H1 (cell line): Measurements from ENCODE around the gene DTWD2. TPM values are rescaled to one million over a fixed set of nuclear protein-coding genes. Genes with fewer than 3 reads are reported as not detected.

Experiments
- CTCF ChIA-PET: fragments of 300-600 bp; sonication (Branson Sonifier 250); formaldehyde crosslinking; loops from one replicate; lab custom pipeline; 2021; ENCODE audit not compliant: partially characterized antibody; lab: Charles Lee
- POLR2A ChIA-PET: fragments of 300-600 bp; sonication (Branson Sonifier 250); formaldehyde crosslinking; loops from one replicate; lab custom pipeline; 2021; ENCODE audit warnings: inconsistent platforms; ENCODE audit not compliant: partially characterized antibody; lab: Charles Lee
- DNase-seq, 2 experiments: peaks; one replicate each; pipeline versions ENCODE4 v3.0.0 to v3.0.0-alpha.2; 2010 to 2022; ENCODE audit warnings: low spot score in 2 of 2, low read depth in 1 of 2, mixed read lengths in 1 of 2
- FAIRE-seq: peaks from 2 replicates; lab custom pipeline; 2011; peaks lifted over from hg19 to GRCh38; lab: Jason Lieb, UNC
- H2AFZ ChIP-seq: 2 replicates; pipeline ENCODE4 v1.8.1; 2012; ENCODE audit warnings: low read length, inconsistent platforms
- H2AK5ac ChIP-seq: 2 replicates; pipeline ENCODE4 v1.6.1; 2013; ENCODE audit warnings: low read depth, low read length
- H2BK120ac ChIP-seq: replicated peaks from 2 replicates; pipeline ENCODE3; 2013; ENCODE audit warnings: low read depth, low read length, inconsistent platforms
- H2BK12ac ChIP-seq: 2 replicates; pipeline ENCODE4 v1.6.1; 2013; ENCODE audit warnings: low read depth, low read length
- H2BK15ac ChIP-seq: 2 replicates; pipeline ENCODE4 v1.6.1; 2013; ENCODE audit warnings: low read length
- H2BK20ac ChIP-seq: 2 replicates; pipeline ENCODE4 v1.6.1; 2013; ENCODE audit warnings: low read length
- H2BK5ac ChIP-seq: 2 replicates; pipeline ENCODE4 v1.6.1; 2013; ENCODE audit warnings: low read depth, low read length
- H3K14ac ChIP-seq: 2 replicates; pipeline ENCODE4 v1.6.1; 2013; ENCODE audit warnings: inconsistent platforms; ENCODE audit not compliant: insufficient read length
- H3K18ac ChIP-seq: 2 replicates; pipeline ENCODE4 v1.6.1; 2013; ENCODE audit warnings: low read length; ENCODE audit errors: extremely low read depth
- H3K23ac ChIP-seq: 2 replicates; pipeline ENCODE4 v1.6.1; 2013; ENCODE audit warnings: inconsistent platforms; ENCODE audit not compliant: insufficient read length
- H3K23me2 ChIP-seq: 2 replicates; pipeline ENCODE4 v1.6.1; 2013; ENCODE audit warnings: low read depth, low read length
- H3K27ac ChIP-seq: 2 replicates; pipeline ENCODE4 v1.6.1; 2011; ENCODE audit warnings: low read depth, low read length, inconsistent platforms
- H3K27me3 ChIP-seq, 4 experiments: replicated peaks in 1 of 4; 1 replicate in 1 of 4; 2 replicates in 3 of 4; pipeline versions ENCODE4 v1.6.1 to v1.8.1; 2011 to 2013; ENCODE audit warnings: low read length in 3 of 4, mild to moderate bottlenecking in 3 of 4, inconsistent platforms in 2 of 4, mixed read lengths in 2 of 4, moderate library complexity in 1 of 4; ENCODE audit not compliant: control insufficient read depth in 3 of 4, insufficient read depth in 3 of 4; ENCODE audit errors: extremely low read depth in 1 of 4
- H3K36me3 ChIP-seq, 4 experiments: 2 replicates each; pipeline versions ENCODE4 v1.6.1 to v1.8.1; 2011 to 2013; ENCODE audit warnings: mild to moderate bottlenecking in 4 of 4, low read length in 3 of 4, moderate library complexity in 2 of 4, control low read depth in 1 of 4, inconsistent platforms in 1 of 4; ENCODE audit not compliant: insufficient read depth in 4 of 4, control insufficient read depth in 2 of 4
- H3K4ac ChIP-seq: replicated peaks from 2 replicates; pipeline ENCODE3; 2013; ENCODE audit warnings: low read length, low read depth, mixed read lengths, inconsistent platforms; ENCODE audit not compliant: insufficient read length
- H3K4me1 ChIP-seq, 4 experiments: replicated peaks in 1 of 4; 1 replicate in 1 of 4; 2 replicates in 3 of 4; pipeline versions ENCODE4 v1.6.1 to v1.8.1; 2011 to 2013; ENCODE audit warnings: low read length in 3 of 4, inconsistent platforms in 2 of 4, mixed read lengths in 1 of 4; ENCODE audit not compliant: insufficient read depth in 4 of 4, control insufficient read depth in 3 of 4
- H3K4me2 ChIP-seq, 2 experiments: 2 replicates each; pipeline versions ENCODE4 v1.6.1 to v1.8.1; 2011 to 2013; ENCODE audit warnings: low read depth in 2 of 2, low read length in 2 of 2, control low read depth in 1 of 2, inconsistent platforms in 1 of 2, mild to moderate bottlenecking in 1 of 2; ENCODE audit not compliant: insufficient read depth in 1 of 2
- H3K4me3 ChIP-seq, 4 experiments: fragments of 200-600, 300-600 bp in 1 of 4; sonication (generic), shearing (Covaris generic), sonication (Bioruptor Twin) in 1 of 4; 2 replicates each; pipeline versions ENCODE4 v1.5.1 to v1.8.1; 2011 to 2016; ENCODE audit warnings: low read length in 4 of 4, low read depth in 3 of 4, control low read depth in 2 of 4, inconsistent platforms in 2 of 4, mild to moderate bottlenecking in 2 of 4, mixed read lengths in 1 of 4, moderate library complexity in 1 of 4; ENCODE audit not compliant: insufficient read depth in 2 of 4; ENCODE audit errors: extremely low read depth in 1 of 4
- H3K56ac ChIP-seq: replicated peaks from 2 replicates; pipeline ENCODE3; 2013; ENCODE audit warnings: low read depth, mild to moderate bottlenecking, mixed read lengths, low read length, inconsistent platforms; ENCODE audit not compliant: insufficient read length
- H3K79me1 ChIP-seq: 2 replicates; pipeline ENCODE4 v1.6.1; 2013; ENCODE audit warnings: low read depth, low read length, control low read depth
- H3K79me2 ChIP-seq, 2 experiments: 2 replicates each; pipeline versions ENCODE4 v1.6.1 to v1.8.1; 2012 to 2013; ENCODE audit warnings: low read length in 2 of 2, mild to moderate bottlenecking in 2 of 2, inconsistent platforms in 1 of 2; ENCODE audit not compliant: insufficient read depth in 2 of 2, control insufficient read depth in 1 of 2
- H3K9ac ChIP-seq, 4 experiments: replicated peaks in 1 of 4; 1 replicate in 1 of 4; 2 replicates in 3 of 4; pipeline versions ENCODE4 v1.6.1 to v1.8.1; 2011 to 2013; ENCODE audit warnings: low read depth in 3 of 4, low read length in 3 of 4, control low read depth in 2 of 4, mild to moderate bottlenecking in 2 of 4, moderate library complexity in 2 of 4, inconsistent platforms in 1 of 4; ENCODE audit errors: extremely low read depth in 1 of 4
- H3K9me3 ChIP-seq, 2 experiments: 2 replicates each; pipeline versions ENCODE4 v1.6.1 to v1.8.1; 2012 to 2013; ENCODE audit warnings: mild to moderate bottlenecking in 2 of 2, moderate library complexity in 2 of 2, control low read depth in 1 of 2, inconsistent platforms in 1 of 2, low read depth in 1 of 2, low read length in 1 of 2, mixed read lengths in 1 of 2; ENCODE audit not compliant: insufficient read depth in 2 of 2
- H4K20me1 ChIP-seq, 2 experiments: replicated peaks in 1 of 2; 2 replicates each; pipeline versions ENCODE3 to v1.8.1; 2011 to 2013; ENCODE audit warnings: inconsistent platforms in 2 of 2, low read length in 2 of 2, mild to moderate bottlenecking in 1 of 2; ENCODE audit not compliant: insufficient read depth in 2 of 2, control insufficient read depth in 1 of 2
- H4K5ac ChIP-seq: 2 replicates; pipeline ENCODE4 v1.6.1; 2013; ENCODE audit warnings: low read length, low read depth, mixed read lengths, inconsistent platforms; ENCODE audit not compliant: insufficient read length
- H4K8ac ChIP-seq: 2 replicates; pipeline ENCODE4 v1.8.0; 2013; ENCODE audit warnings: mild to moderate bottlenecking, moderate library complexity, low read length, inconsistent platforms; ENCODE audit not compliant: insufficient read depth; ENCODE audit errors: extremely low read depth
- H4K91ac ChIP-seq: replicated peaks from 2 replicates; pipeline ENCODE3; 2013; ENCODE audit warnings: low read length, mixed read lengths, inconsistent platforms; ENCODE audit not compliant: insufficient read length
- ATF2 ChIP-seq: IDR thresholded peaks from 2 replicates; pipeline ENCODE4 v1.6.1; 2012; ENCODE audit warnings: low read length, inconsistent platforms
- CTCF ChIP-seq, 3 experiments: IDR thresholded peaks; 1 replicate in 2 of 3; 2 replicates in 1 of 3; pipeline versions ENCODE4 v1.5.1 to v1.6.1; 2011; ENCODE audit warnings: low read length in 3 of 3, mild to moderate bottlenecking in 3 of 3, inconsistent platforms in 2 of 3, low read depth in 1 of 3, moderate library complexity in 1 of 3; ENCODE audit not compliant: insufficient read depth in 1 of 3; ENCODE audit errors: control extremely low read depth in 1 of 3
- GABPA ChIP-seq: IDR thresholded peaks from 2 replicates; pipeline ENCODE4 v1.6.1; 2011; ENCODE audit warnings: mild to moderate bottlenecking, low read length, moderate library complexity, borderline replicate concordance; ENCODE audit not compliant: insufficient read depth
- GTF2F1 ChIP-seq: IDR thresholded peaks from 2 replicates; pipeline ENCODE4 v1.6.1; 2012; ENCODE audit warnings: low read depth, low read length, improper control_type of control experiment, borderline replicate concordance
- MAFK ChIP-seq: IDR thresholded peaks from 2 replicates; pipeline ENCODE4 v1.6.1; 2012; ENCODE audit warnings: low read depth, mild to moderate bottlenecking, improper control_type of control experiment, low read length
- MAX ChIP-seq: IDR thresholded peaks from 2 replicates; pipeline ENCODE4 v1.6.1; 2012; ENCODE audit warnings: inconsistent platforms
- SP1 ChIP-seq: IDR thresholded peaks from 2 replicates; pipeline ENCODE4 v1.6.1; 2011; ENCODE audit warnings: low read depth, low read length
- SP2 ChIP-seq: IDR thresholded peaks from 2 replicates; pipeline ENCODE4 v1.6.1; 2012; ENCODE audit warnings: mild to moderate bottlenecking, low read length, inconsistent platforms
- TAF1 ChIP-seq: IDR thresholded peaks from 2 replicates; pipeline ENCODE4 v1.6.1; 2011; ENCODE audit warnings: mild to moderate bottlenecking, low read depth, low read length
- TEAD4 ChIP-seq: IDR thresholded peaks from 2 replicates; pipeline ENCODE4 v1.6.1; 2012; ENCODE audit warnings: low read depth, low read length, inconsistent platforms, mixed read lengths
- whole genome bisulfite sequencing, 2 experiments: shearing (Covaris generic) in 1 of 2; methylation state at CpG; one replicate each; pipeline versions ENCODE4 v1.1.6 to v1.1.7; 2013 to 2015; ENCODE audit warnings: low lambda C conversion rate in 2 of 2, mixed read lengths in 2 of 2, inconsistent platforms in 1 of 2, low coverage in 1 of 2, missing lambda C conversion rate in 1 of 2; ENCODE audit not compliant: insufficient replicate concordance in 2 of 2, insufficient coverage in 1 of 2, insufficient read length in 1 of 2; ENCODE audit errors: extremely low coverage in 1 of 2, missing lambda C conversion rate in 1 of 2; 5-methylcytosine and 5-hydroxymethylcytosine counted together
- polyA plus RNA-seq, 7 experiments: library from polyadenylated mRNA; depleted of rRNA in 3 of 7; stranded (reverse) in 5 of 7; unstranded in 2 of 7; fragments of >200 nt in 5 of 7; fragments of 200-250 nt in 2 of 7; gene quantifications; 1 replicate in 5 of 7; 2 replicates in 1 of 7; 4 replicates in 1 of 7; pipeline versions ENCODE4 v1.2.1 to v1.2.3, GENCODE V29; 2011 to 2013; ENCODE audit warnings: missing spikeins in 2 of 7, mixed read lengths in 2 of 7
- total RNA-seq: library from RNA; stranded (reverse); fragmentation: NEBNext Ultra II Directional; extraction: Animal tissue kit (Norgen Biotek cat#: 25700); gene quantifications from 2 replicates; pipeline ENCODE4 v1.2.1, GENCODE V29; 2021

The DTWD2 gene
- total and polyA plus RNA-seq, 2 of the 8 experiments (the other 6 are each of a cell fraction or from before 2014, with no cell fraction given), result 4.3 to 17.1 TPM

GRCh38 chr5:118873417-118873816 is 114.9 kb downstream of the DTWD2 start:
- Histone ChIP-seq H2BK20ac (no peak overlapping the region), H3K4me3 (no peak overlapping the region), H3K9me3 (peaks cover 3 to 4% of the 10 kb centered on the region in 2 experiments; a peak in 2 of 4 replicates), H3K4me2 (no peak overlapping the region), H3K4me1 (no peaks in the 10 kb centered on the region; a peak in 1 of 7 replicates), H3K36me3 (no peaks in the 10 kb centered on the region), H4K8ac (no peak overlapping the region), H3K23ac (no peak overlapping the region), H3K18ac (no peak overlapping the region), H3K79me1 (no peaks in the 10 kb centered on the region), H3K27me3 (no peaks in the 10 kb centered on the region), H3K56ac (no peak overlapping the region), H3K27ac (no peak overlapping the region), H2BK5ac (no peak overlapping the region), H3K4ac (no peak overlapping the region), H2AFZ (no peak overlapping the region), H3K23me2 (no peaks in the 10 kb centered on the region), H2BK120ac (no peak overlapping the region), H4K5ac (no peak overlapping the region), H2BK15ac (no peak overlapping the region), H3K79me2 (no peaks in the 10 kb centered on the region), H3K9ac (no peak overlapping the region), H2BK12ac (no peak overlapping the region), H3K14ac (no peak overlapping the region), H4K20me1 (no peaks in the 10 kb centered on the region), H4K91ac (no peak overlapping the region), H2AK5ac (no peak overlapping the region)
- ChIA-PET POLR2A (no interaction called here), CTCF (no interaction called here)
- FAIRE-seq (no peak), DNase-seq (no peak)
- 89% methylated on average over 6 of the region's 6 CpGs; no CpG with 5 or more reads in 1 of the 2 experiments for WGBS, 2 experiments
- TF ChIP-seq SP2 (no peak), SP1 (no peak), GTF2F1 (no peak), MAX (no peak), ATF2 (no peak), CTCF (IDR thresholded peaks at IDR 0.05; ENCODE audit: control extremely low read depth in 1 of 3, insufficient read depth in 1 of 3, low read depth in 1 of 3, low read length in 3 of 3) (no peak), MAFK (no peak), TEAD4 (no peak), TAF1 (no peak), GABPA (no peak)
